GM10266 (cell line): ENCODE measurements around the gene ADGRA3.

ENCODE experiments used
- DNase-seq: peaks from one replicate; pipeline ENCODE4 v3.0.0; 2012; ENCODE audit errors: extremely low spot score
- CTCF ChIP-seq: IDR thresholded peaks from 2 replicates; pipeline ENCODE4 v1.5.1; 2012; ENCODE audit warnings: mild to moderate bottlenecking, low read depth; ENCODE audit not compliant: control insufficient read depth, insufficient read depth; ENCODE audit errors: missing control alignments

ADGRA3 gene

GRCh38 chr4:22427675-22428074 lies 88.2 kb downstream of the ADGRA3 start:
- no peak for TF ChIP-seq CTCF
- DNase-seq, result no peak

GRCh38 chr4:22420291-22420690 lies 95.6 kb downstream of the ADGRA3 start:
- no peak for TF ChIP-seq CTCF
- DNase-seq, result no peak

DNA sequence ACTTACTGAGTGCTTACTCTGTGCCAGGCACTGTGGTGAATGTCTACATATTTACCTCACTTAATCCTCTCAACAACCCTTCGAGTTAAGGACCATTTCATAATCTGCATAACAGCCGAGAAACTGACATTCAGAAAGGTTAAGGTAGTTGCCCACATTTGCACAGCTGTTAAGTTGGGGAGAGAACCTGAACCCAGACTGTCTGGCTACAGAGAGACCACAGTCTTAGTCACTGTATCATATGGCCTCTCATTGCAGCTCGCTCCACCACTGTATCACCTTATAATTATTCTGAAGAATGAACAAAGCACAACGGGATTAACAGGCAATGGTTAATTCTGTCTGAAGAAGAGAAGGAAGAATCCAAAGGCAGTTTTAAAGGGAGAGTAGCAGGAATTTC lies 98.5 kb downstream of the ADGRA3 start:
- no peak for DNase-seq
- TF ChIP-seq CTCF, result no peak

GRCh38 chr4:22416403-22416802 lies 99.5 kb downstream of the ADGRA3 start:
- no peak for DNase-seq
- no peak for TF ChIP-seq CTCF

DNA sequence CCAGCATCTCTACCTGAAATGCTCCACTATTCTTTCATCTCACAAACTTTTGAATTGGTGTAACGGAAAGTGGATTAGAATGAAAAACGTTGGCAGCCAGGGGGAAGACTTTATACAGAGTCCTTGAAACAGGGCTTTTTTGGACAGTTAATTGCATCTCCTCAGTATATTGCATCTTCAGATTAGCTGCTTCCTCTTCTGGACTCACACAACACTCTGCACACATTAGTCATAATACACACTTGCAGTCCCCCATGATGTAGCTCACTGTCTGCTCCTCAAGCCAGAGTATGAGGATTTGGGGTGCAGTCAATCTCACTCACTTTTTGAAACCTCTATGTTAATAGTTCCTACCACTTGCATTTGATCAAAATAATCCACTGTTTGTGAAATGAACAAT lies 101.0 kb downstream of the ADGRA3 start:
- no peak for TF ChIP-seq CTCF
- no peak for DNase-seq

GRCh38 chr4:22413471-22413870 lies 102.4 kb downstream of the ADGRA3 start:
- no peak for TF ChIP-seq CTCF
- no peak for DNase-seq

GRCh38 chr4:22412013-22412412 lies 103.9 kb downstream of the ADGRA3 start:
- no peak for TF ChIP-seq CTCF
- no peak for DNase-seq
